Fibroblast of gingiva (primary cell): ENCODE measurements around the gene SDK2.
"Not testable (repeated sequence)": the region's sequence is repeated elsewhere in the genome, so short reads cannot be mapped to it uniquely, and the experiment has no call there.

Experiments used
- DNase-seq: peaks from one replicate; pipeline ENCODE4 v3.0.0-alpha.2; 2011; ENCODE audit warnings: low read depth

SDK2 gene

GRCh38 chr17:73453494-73453893 is 190.8 kb downstream of the SDK2 start:
- not testable (repeated sequence) for DNase-seq

GRCh38 chr17:73453090-73453489 is 191.2 kb downstream of the SDK2 start:
- DNase-seq = no peak

DNA sequence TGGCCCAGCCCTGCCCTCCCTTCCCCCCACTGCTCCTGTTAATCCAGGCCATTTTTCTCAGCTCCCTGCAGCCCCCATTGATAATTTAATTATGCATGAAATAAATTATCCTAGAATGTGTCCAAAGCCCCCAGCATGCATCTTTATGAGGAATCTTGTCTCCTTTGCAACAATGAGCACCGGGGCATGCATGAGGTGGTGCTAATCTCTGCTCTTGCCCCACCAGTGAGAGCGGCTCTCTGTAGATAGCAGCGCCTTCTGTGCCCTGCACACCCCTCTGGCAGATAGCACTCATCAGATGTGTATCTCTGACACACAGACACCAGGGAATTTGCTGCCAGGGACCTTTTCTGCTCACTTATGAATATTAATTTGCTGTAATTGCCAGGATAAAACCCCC is 192.2 kb downstream of the SDK2 start:
- no peak for DNase-seq

DNA sequence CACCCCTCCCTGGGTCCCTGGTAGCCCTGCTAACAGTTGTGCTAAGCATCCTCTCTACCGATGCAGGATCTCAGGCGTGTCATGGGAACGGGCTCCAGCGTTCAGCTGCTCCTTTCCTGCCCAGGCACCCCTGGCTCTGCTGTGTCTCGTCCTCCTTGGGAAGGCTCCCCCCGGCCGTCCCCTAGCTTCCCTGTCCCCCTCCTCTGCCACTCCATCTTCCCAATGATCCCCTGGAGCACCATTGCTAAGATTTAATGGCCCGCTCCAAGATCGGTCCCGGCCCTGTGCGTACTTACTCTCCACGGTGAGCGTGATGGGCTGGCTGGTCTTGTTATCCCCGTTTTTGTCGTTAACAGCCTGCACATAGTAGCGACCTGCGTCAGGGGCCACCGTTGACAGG is 196.9 kb downstream of the SDK2 start:
- DNase-seq = no peak

GRCh38 chr17:73446617-73447016 is 197.6 kb downstream of the SDK2 start:
- DNase-seq = no peak

- no peak for DNase-seq
Observed at GRCh38 chr17:73445466-73445865, 198.8 kb downstream of the SDK2 start.

GRCh38 chr17:73444021-73444420 is 200.2 kb downstream of the SDK2 start:
- no peak for DNase-seq

GRCh38 chr17:73439597-73439996 is 204.6 kb downstream of the SDK2 start:
- DNase-seq = no peak

DNA sequence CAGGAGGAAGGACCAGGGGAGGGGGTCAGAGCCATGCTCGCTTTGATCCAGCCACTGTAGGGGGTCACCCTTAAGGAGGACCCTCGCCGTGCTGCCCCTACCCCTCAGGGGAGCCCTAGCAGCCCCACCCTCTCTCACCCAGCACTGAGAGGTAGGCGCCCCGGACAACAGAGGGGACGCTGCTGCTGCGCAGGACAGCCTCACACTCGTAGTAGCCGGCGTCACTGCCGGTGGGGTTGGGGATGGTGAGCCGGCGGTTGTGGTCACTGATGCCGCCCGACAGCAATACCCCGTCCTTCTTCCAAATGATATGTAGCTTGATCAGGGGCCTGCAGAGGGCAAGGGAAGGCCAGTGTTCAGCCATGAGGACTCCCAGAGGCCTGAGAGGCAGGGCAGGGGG is 206.4 kb downstream of the SDK2 start:
- DNase-seq = no peak

DNA sequence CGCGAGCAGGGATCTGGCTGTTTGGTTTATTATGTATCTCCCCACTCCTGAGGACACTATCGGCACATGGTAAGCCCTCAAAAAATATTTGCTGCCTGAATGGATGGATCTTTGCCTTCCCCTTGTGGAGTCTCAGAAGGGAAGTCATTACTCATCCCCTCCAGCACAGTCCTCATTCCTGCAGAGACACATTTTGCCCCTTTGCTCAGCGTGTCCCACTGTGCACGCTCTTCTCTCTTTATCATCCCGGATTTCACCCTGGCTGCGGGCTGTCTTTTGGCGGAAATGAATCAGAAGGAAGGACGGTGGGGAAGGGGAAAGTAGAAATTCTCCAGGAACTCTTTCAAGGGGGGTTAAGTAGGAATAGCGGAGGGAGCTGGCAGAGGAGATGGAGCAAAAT is 207.3 kb downstream of the SDK2 start:
- no peak for DNase-seq

DNA sequence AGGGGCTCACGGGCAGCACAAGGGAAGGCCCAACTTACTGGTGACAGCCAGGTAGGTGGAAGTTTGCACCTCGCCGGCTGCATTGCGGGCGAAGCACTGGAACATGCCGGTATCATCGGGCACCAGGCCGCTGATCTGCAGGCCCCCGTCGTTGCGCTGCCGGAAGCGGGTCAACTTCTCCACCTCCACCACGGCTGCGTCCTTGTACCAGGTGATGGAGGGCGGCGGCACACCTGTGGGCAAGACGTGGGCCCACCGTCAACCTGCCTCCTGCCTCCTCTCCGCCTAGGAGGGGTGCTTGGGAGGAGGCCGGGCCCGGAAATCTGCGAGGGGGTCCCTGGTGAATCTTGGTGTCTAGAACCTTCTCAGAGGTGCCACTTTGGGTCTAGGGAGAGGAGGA is 208.8 kb downstream of the SDK2 start:
- DNase-seq = no peak

DNA sequence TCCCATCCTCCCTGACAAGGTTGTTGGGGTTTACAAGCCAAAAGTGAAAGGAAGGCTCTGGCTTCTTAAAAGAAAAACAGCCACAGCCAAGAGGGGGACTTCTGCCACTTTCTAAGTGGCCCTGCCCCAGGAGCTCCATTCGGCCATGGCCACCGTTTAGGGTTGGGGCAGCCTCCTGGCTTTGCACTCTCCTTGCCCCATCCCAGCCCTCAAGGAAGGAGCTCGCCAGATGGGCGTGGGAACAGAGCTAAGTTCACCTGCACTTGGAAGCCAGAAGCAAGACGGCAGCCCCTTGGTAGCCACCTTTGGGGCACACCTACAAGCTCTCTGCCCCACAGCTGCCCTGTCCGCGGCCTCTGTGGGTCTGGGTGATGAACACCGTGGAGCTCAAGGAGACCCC is 210.1 kb downstream of the SDK2 start:
- DNase-seq = no peak

- no peak for DNase-seq
Observed at GRCh38 chr17:73433501-73433900, 210.7 kb downstream of the SDK2 start.

DNA sequence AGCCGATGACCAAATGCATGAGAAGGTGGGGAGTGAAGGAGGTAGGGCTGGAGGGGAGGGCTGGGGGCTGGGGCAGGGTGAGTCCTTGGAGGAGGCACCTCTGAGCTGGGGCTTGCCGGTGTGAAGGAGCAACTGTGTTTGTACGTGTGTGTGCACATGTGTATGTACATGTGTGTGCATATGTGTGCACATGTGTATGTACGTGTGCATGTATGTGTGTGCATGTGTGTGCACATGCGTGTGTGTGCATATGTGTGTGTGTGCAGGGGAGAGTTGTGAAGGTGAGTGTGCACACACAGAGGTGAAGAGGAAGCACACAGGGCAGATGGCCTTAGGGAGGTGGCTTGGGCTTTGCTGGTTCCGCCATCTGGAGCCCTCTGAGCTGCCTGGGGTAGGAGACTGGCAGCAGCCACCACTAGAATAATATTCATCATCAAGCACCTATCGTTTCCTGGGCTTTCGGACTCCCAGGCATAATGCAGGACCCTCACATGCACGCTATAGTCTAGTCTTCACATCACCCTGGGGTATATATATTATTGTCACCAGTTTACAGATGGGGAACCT is 211.5 kb downstream of the SDK2 start:
- no peak for DNase-seq

- no peak for DNase-seq
Observed at GRCh38 chr17:73431401-73432205, 212.6 kb downstream of the SDK2 start.

DNA sequence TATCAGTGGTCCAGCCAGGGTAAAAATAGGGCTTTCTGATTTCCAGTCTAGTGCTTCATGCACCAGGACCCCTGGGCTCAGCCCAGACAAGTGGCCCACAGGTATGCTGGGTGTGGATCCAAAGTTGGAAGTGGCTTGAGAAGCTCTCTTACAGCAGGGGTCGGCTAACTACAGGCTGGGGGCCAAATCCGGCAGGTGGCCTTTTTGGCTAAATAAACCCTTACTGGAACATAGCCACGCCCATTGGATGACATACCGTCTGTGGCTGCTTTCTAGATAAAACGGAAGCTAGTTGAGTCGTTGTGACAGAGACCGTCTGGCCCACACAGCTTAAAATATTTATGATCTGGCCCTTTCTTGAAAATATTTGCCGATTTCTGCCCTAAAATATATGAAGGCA is 213.4 kb downstream of the SDK2 start:
- DNase-seq = no peak

GRCh38 chr17:73430165-73430680 is 214.0 kb downstream of the SDK2 start:
- DNase-seq = no peak

GRCh38 chr17:73429440-73430164 is 214.6 kb downstream of the SDK2 start:
- DNase-seq = peak; percentile 54

DNA sequence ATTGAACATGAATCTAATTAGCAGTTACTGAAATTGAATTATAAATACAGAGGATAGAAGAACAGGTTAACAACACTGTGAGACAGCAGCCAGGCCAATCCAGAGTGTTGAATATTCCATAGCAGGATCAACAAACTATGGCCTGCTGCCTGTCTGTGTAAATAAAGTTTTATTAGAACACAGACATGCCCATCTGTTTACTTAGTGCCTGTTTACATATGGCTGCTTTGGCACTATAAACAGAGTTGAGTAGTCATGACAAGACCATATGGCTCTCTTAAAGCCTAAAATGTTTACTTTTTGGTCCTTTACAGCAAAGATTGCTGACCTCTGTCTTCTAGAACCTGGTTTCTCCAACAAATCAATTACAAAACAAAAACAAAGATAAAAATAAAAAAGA is 217.0 kb downstream of the SDK2 start:
- no peak for DNase-seq

DNA sequence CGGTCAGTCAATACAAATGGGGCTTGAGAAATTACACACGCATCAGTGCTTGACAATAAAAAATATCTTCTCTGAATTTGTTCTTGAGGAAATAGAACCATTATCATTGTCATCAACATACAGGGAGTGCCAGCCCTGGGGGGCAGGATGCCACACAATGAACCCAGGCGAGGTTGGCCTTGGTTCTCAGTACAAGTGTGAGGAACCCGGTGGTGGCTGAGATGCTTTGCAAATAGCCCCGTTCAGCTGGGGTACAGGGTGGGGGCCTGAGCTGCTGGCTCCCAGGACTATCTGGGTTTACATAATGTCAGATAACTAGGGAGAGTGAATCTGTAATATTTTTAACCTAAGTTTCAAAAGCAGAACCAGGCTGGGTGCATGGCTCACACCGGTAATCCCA is 219.7 kb downstream of the SDK2 start:
- DNase-seq = no peak

DNA sequence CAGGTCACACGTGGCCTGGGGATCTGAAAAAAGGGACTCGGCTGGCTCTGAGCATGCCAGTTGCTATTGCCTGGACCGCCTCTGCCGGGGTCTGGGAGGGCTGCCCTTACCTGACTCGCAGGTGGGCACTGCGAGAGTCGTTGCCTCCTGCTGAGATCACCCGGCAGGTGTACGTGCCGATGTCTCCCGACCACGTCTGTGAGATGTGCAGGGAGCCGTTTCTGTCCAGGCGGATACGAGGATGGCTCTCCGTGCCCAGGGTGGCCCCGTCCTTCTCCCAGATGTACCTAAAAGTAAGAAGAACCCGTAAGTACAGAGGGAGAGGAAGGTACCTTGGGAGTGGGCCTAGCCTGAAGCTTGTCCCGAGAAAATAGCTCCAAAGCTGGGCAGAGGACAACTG is 220.4 kb downstream of the SDK2 start:
- DNase-seq = no peak

- DNase-seq = no peak
Observed at GRCh38 chr17:73423159-73423715, 221.0 kb downstream of the SDK2 start.

DNA sequence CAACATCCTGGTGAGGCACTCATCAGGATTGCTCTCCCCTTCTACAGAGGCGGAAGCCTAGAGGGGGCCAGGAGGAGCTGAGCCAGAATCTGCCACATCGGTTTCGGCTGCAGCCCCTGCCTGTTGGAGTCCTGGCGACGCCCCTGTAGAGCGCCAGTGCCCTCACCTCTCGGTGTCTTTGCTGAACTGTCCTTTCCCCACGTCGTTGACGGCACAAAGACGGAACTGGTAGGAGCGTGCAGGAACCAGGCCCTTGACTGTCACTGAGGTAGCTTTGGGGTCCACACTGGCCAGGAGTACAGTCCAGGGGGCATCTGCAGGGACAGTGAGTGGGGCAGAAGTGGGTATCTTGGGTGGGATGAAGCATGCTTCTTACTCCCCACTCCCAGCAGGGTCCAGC is 222.1 kb downstream of the SDK2 start:
- DNase-seq = no peak
